GF-D8 (cell line): Measurements from ENCODE around the gene UPF1.

ENCODE experiments used
- DNase-seq: peaks from one replicate; lab custom pipeline; 2025; lab: John Stamatoyannopoulos, UW

The UPF1 gene

DNA sequence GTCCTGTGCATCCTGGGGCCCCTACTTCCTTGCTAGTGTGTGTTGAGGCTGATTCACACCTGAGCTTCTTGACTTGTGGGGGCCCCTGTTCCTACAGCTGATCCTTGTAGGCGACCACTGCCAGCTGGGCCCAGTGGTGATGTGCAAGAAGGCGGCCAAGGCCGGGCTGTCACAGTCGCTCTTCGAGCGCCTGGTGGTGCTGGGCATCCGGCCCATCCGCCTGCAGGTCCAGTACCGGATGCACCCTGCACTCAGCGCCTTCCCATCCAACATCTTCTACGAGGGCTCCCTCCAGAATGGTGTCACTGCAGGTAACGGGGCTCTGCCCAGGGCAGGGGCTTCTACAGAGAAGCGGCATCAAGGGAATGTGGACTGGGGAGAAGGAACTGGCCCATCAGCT, 25.5 kb downstream of the UPF1 start:
- no peak for DNase-seq

DNA sequence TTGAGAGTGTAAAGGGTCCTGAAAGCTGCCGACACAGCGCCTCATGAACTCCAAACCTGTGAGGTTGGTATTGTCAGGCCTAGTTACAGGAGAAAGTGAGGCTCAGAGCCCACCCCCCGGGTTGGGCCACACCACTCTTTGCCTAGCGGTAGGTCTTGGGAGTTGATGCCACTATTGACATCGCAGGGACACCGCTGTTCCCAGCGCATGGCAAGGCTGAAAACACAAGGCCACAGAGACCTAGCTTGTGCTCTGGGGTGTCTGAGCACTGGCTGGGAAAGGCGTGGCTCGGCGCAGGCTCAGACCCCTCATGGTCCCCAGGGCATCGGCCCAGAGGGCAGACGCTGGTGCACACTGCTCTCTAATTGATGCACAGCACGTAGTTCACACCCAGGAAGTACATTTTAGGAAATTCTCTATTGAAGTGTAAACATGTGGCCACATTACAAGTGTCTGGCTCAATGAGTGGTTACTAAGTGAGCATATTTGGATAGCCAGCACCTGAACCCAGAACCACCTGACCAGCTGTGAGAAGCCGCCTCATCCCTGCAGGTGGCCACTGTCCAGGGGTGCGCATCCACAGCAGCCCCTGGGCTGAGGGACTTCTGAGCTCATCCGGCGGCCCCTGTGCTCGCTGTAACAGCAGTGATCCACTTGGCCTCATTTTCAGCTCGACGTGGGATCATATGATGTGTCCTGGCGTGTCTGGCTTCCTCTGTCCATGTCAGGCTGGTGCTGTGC, 27.3 kb downstream of the UPF1 start:
- no peak for DNase-seq

DNA sequence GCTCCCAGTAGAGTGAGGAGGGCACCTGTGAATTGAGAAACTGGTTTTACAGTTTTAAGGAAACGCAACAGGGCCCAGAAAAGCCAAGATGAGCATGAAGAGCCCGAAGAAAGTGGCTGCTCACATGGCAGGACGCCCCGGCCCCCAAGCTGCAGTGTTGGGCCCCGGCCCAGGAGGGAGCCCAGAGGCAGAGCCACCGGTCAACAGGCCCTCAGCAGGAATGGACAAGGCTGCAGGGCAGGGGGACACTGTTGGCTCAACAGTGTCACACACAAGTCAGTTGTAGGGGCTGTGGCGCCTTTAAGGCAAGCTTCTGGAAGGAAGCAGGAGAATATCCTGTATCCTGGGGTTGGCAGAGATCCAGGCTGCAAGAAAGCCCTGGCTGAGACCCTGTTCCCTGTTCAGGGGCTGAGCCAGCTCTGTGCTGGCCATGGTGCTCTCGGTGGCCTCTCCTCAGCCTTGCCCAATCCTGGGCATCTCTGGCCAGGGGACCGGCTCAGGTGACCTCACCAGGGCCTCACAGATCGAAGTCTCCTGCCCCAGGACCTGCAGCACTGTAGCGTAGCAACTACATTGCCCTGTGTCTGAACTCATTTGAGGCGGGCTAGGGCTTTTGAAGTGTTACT, 28.0 kb downstream of the UPF1 start:
- no peak for DNase-seq

DNA sequence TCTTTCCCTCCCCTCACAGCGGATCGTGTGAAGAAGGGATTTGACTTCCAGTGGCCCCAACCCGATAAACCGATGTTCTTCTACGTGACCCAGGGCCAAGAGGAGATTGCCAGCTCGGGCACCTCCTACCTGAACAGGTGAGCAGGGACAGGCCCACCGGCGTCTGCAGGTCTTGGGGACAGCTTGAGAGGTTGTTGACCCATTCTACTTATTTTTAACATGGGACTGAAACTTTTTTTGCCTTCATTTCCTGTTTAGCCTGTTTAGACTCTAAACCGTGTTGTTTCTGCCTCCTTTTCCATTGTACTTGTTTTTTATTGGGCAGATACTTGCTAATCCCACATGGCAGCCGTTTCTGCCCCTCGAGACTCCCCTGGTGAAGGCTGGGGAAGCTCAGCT, 28.5 kb downstream of the UPF1 start:
- no peak for DNase-seq

DNA sequence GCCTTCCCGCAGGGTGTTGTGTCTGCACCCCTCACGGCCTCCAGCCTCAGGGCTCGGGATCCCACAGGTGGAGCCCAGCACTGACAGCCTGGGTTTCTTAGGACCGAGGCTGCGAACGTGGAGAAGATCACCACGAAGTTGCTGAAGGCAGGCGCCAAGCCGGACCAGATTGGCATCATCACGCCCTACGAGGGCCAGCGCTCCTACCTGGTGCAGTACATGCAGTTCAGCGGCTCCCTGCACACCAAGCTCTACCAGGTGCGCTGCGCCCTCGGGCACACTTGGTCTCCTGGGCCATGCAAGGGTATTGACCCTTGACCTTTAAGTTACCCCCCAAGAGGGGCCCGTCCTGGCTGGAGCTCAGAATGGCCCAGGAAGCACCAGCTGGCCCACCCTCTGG, 29.0 kb downstream of the UPF1 start:
- DNase-seq = no peak

DNA sequence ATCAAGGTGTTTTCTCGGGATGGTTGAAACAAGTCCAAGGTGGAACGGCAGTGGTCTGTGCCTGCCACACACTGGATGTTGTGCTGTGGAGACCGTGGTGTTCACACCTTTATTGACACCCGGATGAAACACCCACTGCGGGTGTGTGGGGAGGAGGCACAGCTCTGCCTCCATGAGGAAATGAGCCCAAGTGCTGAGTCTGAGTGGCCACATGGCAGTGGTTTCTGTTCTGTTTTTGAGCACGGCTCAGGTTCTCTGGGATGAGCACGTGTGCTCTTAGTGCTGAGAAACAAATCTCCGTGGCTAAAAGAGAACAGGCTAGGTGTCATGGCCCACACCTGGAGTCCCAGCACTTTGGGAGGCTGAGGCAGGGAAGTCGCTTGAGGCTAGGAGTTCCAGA, 29.5 kb downstream of the UPF1 start:
- no peak for DNase-seq

DNA sequence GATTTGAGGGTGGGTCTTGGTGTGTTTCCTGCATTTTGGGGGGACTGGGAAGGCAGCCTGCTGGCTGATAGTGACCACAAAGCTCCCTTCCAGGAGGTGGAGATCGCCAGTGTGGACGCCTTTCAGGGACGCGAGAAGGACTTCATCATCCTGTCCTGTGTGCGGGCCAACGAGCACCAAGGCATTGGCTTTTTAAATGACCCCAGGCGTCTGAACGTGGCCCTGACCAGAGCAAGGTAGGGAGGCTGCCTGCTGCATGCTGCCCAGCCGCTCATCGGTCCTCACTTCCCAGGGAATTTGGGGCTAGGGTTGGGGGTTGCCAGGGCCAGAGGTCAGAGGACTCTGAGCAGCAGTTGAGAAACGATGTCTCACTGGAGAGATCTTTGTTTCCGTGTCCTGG, 30.2 kb downstream of the UPF1 start:
- no peak for DNase-seq

DNA sequence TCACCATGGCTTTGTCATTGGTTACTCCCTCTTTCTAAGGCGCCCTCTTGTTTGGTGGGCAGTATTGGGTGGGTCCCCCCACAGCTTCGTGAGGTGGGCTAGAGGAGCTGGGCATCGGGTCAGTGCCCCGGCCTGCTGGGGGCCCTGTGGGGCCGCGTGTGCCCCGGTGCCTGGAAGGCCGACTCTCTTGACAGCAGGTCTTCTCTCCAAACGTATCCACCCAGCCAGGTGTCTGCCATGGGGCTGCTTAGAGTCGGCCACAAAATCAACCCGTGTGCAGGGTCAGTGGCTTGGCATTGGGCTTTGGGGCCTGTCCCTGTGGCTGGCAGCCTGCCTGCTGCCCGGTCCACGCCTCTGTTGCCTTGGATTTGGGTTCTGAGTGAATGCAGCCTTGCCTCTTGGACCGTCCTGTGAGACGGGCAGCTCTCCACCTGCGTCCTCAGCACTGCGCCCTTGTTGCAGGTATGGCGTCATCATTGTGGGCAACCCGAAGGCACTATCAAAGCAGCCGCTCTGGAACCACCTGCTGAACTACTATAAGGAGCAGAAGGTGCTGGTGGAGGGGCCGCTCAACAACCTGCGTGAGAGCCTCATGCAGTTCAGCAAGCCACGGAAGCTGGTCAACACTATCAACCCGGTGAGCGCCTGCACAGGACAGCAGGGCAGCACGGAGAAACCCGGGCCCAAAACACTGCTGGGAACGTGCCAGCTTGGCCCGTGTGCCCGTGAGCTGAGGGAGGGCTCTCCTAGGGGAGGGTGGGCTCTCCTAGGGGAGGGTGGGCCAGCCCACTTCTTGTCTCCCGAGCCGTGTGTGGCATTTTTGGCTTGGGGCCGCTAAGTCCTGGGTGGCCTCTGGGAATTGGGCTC, 31.4 kb downstream of the UPF1 start:
- no peak for DNase-seq

DNA sequence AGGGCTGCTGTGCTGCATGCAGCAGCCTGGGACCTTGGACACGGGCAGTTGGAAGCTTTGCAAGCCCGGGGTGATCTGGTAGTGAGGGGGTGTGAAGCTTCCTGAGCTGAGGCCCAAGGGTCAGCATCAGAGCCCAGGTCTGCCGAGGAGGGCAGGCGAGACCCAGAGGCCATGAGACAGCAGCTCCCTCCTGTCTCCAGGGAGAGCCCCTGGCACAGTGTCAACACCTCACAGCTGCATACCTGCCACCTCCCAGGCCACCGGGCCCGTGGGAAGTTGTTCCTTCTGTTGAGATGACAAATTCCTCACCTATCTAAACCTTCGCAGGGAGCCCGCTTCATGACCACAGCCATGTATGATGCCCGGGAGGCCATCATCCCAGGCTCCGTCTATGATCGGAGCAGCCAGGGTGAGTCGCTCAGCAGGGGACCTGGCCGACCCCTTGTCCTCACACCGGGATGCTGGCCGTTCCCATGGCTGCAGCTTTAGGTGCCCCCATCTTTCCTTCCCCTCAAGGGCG, 32.1 kb downstream of the UPF1 start:
- no peak for DNase-seq

DNA sequence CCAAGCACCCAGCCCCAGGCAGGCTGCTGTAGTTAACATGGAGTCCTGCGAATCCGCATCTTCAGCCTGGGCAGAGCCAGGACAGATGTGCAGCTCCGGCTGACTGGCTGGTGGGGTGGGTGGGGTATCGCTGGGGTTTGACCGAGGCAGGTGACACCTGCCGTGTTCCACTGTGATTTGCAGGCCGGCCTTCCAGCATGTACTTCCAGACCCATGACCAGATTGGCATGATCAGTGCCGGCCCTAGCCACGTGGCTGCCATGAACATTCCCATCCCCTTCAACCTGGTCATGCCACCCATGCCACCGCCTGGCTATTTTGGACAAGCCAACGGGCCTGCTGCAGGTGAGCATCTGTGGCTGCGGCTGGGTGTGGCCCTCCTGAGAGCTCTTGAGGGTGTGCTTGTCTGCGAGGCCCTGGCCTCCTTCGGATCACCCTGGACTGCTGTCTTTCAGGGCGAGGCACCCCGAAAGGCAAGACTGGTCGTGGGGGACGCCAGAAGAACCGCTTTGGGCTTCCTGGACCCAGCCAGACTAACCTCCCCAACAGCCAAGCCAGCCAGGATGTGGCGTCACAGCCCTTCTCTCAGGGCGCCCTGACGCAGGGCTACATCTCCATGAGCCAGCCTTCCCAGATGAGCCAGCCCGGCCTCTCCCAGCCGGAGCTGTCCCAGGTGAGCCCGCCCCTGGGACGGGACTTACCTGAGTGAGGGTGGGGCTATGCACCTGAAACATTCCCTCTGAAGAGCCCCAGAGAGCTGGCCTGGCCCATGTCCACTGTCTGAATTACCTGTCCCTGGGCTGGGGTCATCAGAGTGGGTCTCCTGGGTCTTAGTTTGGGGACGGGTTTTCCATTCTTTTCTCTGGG, 33.6 kb downstream of the UPF1 start:
- no peak for DNase-seq

DNA sequence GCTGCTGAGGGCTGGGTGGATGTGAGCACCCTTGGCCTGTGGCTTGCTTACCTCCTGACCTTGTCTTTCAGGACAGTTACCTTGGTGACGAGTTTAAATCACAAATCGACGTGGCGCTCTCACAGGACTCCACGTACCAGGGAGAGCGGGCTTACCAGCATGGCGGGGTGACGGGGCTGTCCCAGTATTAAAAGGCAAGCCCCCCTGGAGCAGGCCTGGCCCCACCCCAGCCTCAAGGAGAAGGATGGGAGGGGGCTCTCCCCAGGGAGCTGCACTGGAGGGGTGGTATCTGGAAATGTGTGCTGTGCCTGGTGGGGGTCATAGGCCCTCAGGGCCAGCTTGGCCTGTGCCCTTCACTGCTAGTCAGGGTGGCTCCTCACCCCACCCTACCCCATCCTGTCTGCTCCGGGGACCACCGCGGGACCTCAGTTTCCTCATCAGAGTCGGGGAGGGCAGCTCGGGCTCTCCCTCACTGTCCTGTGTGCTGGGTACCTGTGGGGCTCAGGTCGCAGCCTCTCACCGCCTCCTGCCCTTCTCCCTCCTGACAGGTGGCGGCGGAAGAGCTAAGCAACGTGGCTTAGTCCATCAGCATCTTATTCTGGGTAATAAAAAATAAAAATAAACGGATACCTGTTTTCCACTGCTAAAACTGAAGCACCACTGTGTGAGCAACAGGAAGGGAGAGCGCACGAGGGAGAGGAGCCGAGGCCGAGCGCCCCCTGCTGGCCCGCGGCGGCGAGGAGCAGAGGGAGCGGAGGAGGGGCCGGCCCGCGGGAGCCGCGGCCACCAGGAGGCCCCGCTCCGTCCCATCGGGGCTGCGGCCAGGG, 34.4 kb downstream of the UPF1 start:
- no peak for DNase-seq

DNA sequence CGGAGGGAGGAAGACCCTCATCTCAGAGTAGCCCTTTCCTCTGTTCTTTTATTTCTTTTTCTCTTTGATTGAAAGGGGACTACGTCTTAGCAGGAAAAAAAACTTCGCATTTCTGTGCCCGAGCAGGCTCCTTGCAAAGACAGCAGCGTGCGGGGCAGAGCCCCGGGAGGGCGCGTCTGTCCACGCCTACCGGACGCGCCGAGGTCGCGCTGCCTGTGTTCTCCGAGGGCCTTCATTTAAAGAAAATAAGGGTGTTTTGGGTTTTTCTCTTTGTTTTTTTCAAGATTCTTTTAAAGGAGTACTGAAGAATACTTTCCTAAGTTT, 35.0 kb downstream of the UPF1 start:
- DNase-seq = no peak

DNA sequence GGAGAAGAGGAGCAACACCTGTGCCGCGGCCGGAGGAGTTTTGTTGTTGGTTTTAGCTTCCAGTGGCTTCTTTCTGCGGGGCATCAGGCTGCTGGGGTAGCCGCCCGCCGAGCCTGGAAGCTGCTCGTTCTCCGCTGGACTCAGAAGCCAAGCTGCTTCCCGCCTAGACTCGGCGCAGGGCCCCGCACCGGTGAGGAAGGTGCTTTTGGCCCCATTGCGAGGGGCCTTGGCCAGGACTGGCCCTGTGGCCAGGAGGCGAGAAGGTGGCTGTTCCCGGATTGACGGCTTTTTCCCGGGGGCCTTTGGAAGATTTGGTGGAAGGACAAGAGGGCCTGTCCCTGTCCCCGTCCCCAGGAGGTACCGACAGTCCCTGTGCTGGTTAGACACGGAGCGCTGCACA, 35.4 kb downstream of the UPF1 start:
- DNase-seq = no peak

DNA sequence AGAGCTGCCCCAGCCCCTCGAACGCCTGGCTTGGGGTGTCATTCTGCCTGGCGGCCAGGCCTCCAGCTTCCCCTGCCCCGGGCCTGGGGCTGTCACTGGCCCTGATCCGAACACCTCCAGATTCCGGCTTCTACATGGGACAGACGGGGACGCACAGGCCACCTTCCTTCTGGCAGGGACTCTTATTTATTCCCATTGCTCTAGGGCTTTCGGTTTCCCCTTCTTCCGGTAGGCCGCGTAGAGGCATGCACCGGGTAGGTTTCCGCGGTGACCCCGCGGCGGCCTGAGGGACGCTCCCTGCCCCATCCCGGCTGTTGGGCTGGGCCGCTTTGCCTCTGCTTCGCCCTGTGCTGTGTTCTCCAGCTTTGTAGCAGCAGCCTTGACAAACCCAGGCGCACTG, 36.0 kb downstream of the UPF1 start:
- no peak for DNase-seq

DNA sequence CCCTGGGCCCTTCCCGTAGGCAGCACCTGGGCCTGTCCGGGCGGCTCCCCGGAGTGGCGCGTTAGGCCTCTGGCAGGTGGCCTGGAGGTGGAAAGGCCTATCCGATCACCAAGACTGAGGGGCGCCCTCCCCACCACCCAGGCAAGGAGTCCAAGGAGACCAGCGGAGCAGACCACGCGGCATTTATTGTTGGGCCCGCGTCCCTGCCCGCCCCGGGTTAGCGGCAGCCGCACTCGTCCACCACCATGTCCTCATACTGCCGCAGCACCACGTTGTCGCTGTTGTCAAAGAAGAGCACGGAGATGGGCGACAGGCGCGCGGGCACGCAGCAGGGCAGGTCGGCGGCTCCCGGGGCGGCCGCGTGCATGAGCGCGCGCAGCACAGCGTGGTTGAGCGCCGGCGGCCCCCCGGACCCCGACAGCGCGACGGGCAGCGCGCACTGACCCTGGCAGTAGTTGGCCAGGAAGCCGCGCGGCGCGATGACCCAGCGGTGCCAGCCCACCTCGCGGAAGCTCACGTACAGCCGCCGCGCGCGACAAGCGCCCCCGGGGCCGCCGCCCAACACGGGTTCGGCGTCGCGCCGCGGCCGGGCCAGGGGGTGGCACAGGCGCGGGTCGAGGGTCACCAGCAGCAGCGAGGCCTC, 36.7 kb downstream of the UPF1 start:
- DNase-seq = no peak

DNA sequence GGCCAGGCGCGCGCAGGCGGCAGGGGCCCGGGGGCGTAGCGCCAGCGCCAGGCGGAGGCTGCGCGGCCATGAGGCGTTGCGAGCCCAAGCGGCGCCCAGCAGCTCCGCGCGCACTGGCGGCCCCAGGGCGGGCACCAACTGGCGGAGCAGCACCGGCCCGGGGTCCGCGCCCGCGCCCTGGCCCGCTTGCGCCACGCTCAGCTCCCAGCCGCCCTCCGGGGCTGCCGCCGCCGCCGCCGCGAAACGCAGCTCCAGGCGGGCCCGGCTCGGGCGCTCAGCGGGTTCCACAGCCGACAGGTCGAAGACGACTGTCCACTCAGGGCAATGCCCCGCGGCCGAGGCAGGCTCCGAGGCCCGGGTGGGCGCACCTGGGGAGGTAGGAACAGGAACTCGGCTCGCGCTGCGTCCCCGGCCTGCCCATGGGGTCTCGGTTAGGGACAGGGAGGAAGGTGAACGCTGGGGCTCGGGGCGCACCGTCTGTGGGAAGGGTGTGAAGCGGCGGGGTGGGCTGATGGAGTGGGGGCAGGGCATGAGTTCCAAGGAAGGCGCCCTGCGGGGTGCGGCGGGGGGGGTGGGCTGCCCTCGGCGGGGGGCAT, 37.4 kb downstream of the UPF1 start:
- no peak for DNase-seq

DNA sequence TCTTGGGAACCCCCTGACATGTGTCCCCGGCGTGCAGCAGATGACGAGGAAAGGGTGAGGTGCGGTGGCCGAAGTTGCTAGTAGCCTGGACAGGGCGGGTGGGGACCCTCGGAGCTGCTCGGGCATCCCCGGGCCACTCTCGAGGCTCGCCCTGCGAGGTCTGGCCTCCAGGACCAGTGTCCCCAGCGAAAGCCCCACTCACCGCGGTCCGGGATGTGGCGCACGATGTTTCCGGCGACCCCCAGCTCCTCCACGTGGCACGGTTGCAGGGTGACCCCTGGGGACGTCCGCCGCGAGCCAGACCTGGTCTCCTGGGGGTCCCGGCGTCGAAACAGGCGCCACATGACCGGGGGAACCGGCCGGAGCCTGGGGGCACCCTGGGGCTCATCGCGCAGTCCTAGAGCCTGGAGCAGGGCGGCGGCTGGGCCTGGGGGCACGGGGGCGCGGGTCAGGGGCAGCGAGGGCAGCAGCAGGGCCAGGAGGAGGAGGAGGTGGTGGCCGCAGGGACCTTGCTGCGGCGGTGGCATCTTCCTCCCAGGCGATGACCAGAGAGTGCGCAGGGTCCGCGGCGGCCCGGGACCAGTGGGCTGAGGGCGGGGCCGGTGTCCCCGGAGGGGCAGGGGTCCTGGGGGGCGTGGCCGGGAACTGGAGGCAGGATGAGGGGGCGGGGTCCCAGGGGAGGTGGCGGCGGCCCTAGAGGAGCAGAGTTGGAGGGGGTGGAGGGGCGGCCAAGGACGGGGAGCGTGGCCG, 38.2 kb downstream of the UPF1 start:
- no peak for DNase-seq

DNA sequence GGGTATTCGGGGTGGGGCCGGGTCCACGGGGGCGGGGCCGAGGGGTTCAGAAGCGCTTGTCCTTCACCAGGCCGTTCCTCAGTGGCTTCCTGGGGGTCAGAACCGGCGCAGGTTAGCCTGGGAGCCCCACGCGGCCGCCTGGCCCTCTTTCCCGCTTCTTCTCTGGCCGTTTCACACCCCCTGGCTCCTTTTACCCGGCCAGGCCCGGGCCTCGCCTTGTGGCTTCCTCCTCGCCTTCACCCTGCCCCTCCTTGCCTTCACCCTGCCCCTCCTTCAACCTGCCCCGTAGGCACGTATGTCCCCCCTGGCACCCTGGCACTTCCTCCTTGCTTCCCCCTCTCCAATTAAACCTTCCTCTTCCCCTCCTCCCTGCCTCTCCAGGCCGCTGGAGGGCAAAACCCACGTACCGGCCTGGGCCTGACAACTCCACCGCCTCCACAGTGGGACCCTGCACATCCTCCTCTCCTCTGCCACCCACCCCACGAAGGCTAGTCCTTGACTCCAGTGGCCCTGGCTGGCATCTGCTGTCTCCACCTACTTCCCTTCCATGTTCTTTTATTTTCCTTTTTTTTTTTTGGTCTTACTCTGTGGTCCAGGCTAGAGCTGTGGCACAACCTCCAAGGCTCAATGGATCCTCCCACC, 38.9 kb downstream of the UPF1 start:
- no peak for DNase-seq

DNA sequence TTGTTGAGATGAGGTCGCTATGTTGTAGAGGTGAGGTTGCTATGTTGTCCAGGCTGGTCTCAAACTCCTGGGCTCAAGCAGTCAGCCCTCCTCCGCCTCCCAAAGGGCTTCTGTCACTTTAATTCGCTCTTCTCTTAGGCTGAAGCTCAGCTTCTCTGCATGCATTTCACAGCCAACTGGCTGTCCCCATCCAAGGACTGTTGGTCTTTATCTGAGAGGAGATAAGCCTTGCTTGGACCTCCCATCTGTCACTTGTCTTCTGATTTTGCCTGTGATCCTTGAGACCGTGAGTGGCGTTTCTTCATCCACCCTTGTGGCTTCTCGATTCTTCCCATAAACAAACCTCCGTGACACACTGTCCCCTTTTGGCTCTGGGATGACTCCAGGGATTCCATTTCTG, 39.8 kb downstream of the UPF1 start:
- DNase-seq = no peak
